Measurements from ENCODE around the gene PFDN2.

Gene PFDN2

GRCh38 chr1:161114556-161114955 is 3.3 kb downstream of the PFDN2 start:
- no peak for DNase-seq (ENCODE audit: extremely low spot score)
- POLR2A ChIA-PET: interaction anchor here (0.7 kb wide), 1 partner anchor 70 kb away, joined by 3 read pairs; no protein-coding TSS in a partner anchor
- CTCF ChIA-PET: no interaction called here
- TF ChIP-seq ARNT (IDR thresholded peaks at IDR 0.05) (no peak), PKNOX1 (IDR thresholded peaks at IDR 0.05) (no peak), HDGF (IDR thresholded peaks at IDR 0.05; ENCODE audit: borderline replicate concordance) (no peak)

- CTCF ChIA-PET: no interaction called here
Observed at GRCh38 chr1:161113915-161114314, 3.9 kb downstream of the PFDN2 start.

GRCh38 chr1:161111527-161111926 is 6.3 kb downstream of the PFDN2 start:
- no peak for DNase-seq (ENCODE audit: extremely low spot score)
- POLR2A ChIA-PET: no interaction called here
- TF ChIP-seq ZNF384 (IDR thresholded peaks at IDR 0.05) (no peak), TARDBP (IDR thresholded peaks at IDR 0.05) (no peak), FOXM1 (IDR thresholded peaks at IDR 0.05; ENCODE audit: borderline replicate concordance) (no peak), ARNT (IDR thresholded peaks at IDR 0.05) (no peak), SUZ12 (IDR thresholded peaks at IDR 0.05) (no peak)
- CTCF ChIA-PET: interaction anchor here (1.5 kb wide), 1 partner anchor 114 kb away, joined by 5 read pairs; no protein-coding TSS in a partner anchor

More at GRCh38 chr1:161113915-161114314, 3.9 kb downstream of the PFDN2 start:
- POLR2A ChIA-PET: interaction anchor here (0.6 kb wide), 1 partner anchor 19 kb away, joined by 3 read pairs; no protein-coding TSS in a partner anchor
- no peak for DNase-seq (ENCODE audit: extremely low spot score)
- TF ChIP-seq BHLHE40 (IDR thresholded peaks at IDR 0.05; ENCODE audit: borderline replicate concordance) (no peak), L3MBTL2 (conservative IDR thresholded peaks at IDR 0.05) (no peak), FOXM1 (IDR thresholded peaks at IDR 0.05; ENCODE audit: borderline replicate concordance) (no peak), PKNOX1 (IDR thresholded peaks at IDR 0.05) (no peak), NFRKB (IDR thresholded peaks at IDR 0.05) (no peak), TARDBP (IDR thresholded peaks at IDR 0.05) (no peak), FOXA1 (IDR thresholded peaks at IDR 0.05) (no peak), CTBP1 (IDR thresholded peaks at IDR 0.05; ENCODE audit: borderline replicate concordance) (no peak), ARNT (IDR thresholded peaks at IDR 0.05) (no peak), HDGF (IDR thresholded peaks at IDR 0.05; ENCODE audit: borderline replicate concordance) (no peak), SUZ12 (IDR thresholded peaks at IDR 0.05) (no peak), ELF4 (IDR thresholded peaks at IDR 0.05) (no peak)

GRCh38 chr1:161111117-161111516 is 6.7 kb downstream of the PFDN2 start:
- POLR2A ChIA-PET: no interaction called here
- CTCF ChIA-PET: no interaction called here
- DNase-seq (ENCODE audit: extremely low spot score): no peak
- no peak for TF ChIP-seq FOXK2 (IDR thresholded peaks at IDR 0.05)
- no peak for TF ChIP-seq BHLHE40 (IDR thresholded peaks at IDR 0.05; ENCODE audit: borderline replicate concordance)
- no peak for TF ChIP-seq PKNOX1 (IDR thresholded peaks at IDR 0.05)

- POLR2A ChIA-PET: no interaction called here
- no peak for TF ChIP-seq SP1 (IDR thresholded peaks at IDR 0.05)
- TF ChIP-seq HDGF (IDR thresholded peaks at IDR 0.05; ENCODE audit: borderline replicate concordance): no peak
- TF ChIP-seq L3MBTL2 (conservative IDR thresholded peaks at IDR 0.05): no peak
- TF ChIP-seq LEF1 (IDR thresholded peaks at IDR 0.05; ENCODE audit: borderline replicate concordance): no peak
- TF ChIP-seq PKNOX1 (IDR thresholded peaks at IDR 0.05): no peak
- TF ChIP-seq TARDBP (IDR thresholded peaks at IDR 0.05): no peak
- no peak for TF ChIP-seq FOXA1 (IDR thresholded peaks at IDR 0.05)
- TF ChIP-seq ELF4 (IDR thresholded peaks at IDR 0.05): no peak
- TF ChIP-seq FOXM1 (IDR thresholded peaks at IDR 0.05; ENCODE audit: borderline replicate concordance): no peak
- no peak for TF ChIP-seq NFRKB (IDR thresholded peaks at IDR 0.05)
- no peak for TF ChIP-seq SUZ12 (IDR thresholded peaks at IDR 0.05)
- no peak for TF ChIP-seq BHLHE40 (IDR thresholded peaks at IDR 0.05; ENCODE audit: borderline replicate concordance)
- no peak for TF ChIP-seq FOXK2 (IDR thresholded peaks at IDR 0.05)
- no peak for TF ChIP-seq CTBP1 (IDR thresholded peaks at IDR 0.05; ENCODE audit: borderline replicate concordance)
- TF ChIP-seq ARNT (IDR thresholded peaks at IDR 0.05): no peak
- TF ChIP-seq ZNF384 (IDR thresholded peaks at IDR 0.05): no peak
- CTCF ChIA-PET: no interaction called here
- DNase-seq (ENCODE audit: extremely low spot score): no peak
Observed at GRCh38 chr1:161106431-161106830, 11.4 kb downstream of the PFDN2 start.

- POLR2A ChIA-PET: interaction anchor here (1.0 kb wide), 1 partner anchor 17 kb away, joined by 5 read pairs; the partner anchor contains the start of genes NIT1 and PFDN2
- DNase-seq (ENCODE audit: extremely low spot score): no peak
- CTCF ChIA-PET: no interaction called here
- TF ChIP-seq CTBP1 (IDR thresholded peaks at IDR 0.05; ENCODE audit: borderline replicate concordance) (no peak), LEF1 (IDR thresholded peaks at IDR 0.05; ENCODE audit: borderline replicate concordance) (no peak), NFRKB (IDR thresholded peaks at IDR 0.05) (no peak), ELF4 (IDR thresholded peaks at IDR 0.05) (no peak), BHLHE40 (IDR thresholded peaks at IDR 0.05; ENCODE audit: borderline replicate concordance) (no peak), ZNF384 (IDR thresholded peaks at IDR 0.05) (no peak), FOXA1 (IDR thresholded peaks at IDR 0.05) (no peak), ARNT (IDR thresholded peaks at IDR 0.05) (no peak), PKNOX1 (IDR thresholded peaks at IDR 0.05) (no peak), L3MBTL2 (conservative IDR thresholded peaks at IDR 0.05) (no peak)
Observed at GRCh38 chr1:161100556-161100955, 17.3 kb downstream of the PFDN2 start.
